Stimulated activated CD4-positive, alpha-beta T cell treated with anti-CD3 and anti-CD28 coated beads, Interleukin-4, amount 100 ng/mL, for 48 hours (primary cell): ENCODE data around the gene ZNF629.
A peak's percentile ranks its signal among the peaks of the same experiment; 100 is the strongest.

Experiments
- DNase-seq, 2 donors: peaks; one replicate each; pipeline ENCODE4 v3.0.0-alpha.2; 2020; ENCODE audit warnings: low read depth in 2 of 2

ZNF629 gene

DNA sequence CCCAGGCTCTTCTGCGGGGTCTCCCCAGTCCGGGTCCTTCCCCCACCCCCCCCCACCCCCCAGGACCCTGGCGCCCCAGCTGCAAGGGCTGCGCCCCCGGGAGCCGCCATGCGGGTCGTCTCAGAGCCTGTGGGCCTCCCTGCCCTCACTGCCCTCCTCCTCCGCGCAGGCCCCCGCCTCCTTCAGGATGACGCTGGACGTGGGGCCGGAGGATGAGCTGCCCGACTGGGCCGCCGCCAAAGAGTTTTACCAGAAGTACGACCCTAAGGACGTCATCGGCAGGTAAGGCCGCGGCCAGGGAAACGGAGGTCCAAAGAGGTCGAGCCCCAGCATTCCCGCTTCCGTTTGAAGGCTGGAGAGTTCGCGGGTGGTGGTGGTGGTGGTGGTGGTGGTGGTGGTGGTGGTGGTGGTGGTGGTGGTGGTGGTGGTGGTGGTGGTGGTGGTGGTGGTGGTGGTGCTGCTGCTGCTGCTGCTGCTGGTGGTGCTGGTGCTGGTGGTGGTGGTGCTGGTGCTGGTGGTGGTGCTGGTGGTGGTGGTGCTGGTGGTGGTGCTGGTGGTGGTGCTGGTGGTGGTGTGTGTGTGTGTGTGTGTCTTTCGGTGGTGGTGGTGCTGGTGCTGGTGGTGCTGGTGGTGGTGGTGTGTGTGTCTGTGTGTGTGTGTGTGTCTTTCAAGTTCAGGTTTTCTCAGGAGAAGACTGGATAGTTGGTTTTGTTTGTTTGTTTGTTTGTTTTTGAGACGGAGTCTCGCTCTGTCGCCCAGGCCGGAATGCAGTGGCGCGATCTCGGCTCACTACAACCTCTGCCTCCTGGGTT is 38.2 kb downstream of the ZNF629 start:
- peak in 1 of 2 donors; percentile 4 for DNase-seq

DNA sequence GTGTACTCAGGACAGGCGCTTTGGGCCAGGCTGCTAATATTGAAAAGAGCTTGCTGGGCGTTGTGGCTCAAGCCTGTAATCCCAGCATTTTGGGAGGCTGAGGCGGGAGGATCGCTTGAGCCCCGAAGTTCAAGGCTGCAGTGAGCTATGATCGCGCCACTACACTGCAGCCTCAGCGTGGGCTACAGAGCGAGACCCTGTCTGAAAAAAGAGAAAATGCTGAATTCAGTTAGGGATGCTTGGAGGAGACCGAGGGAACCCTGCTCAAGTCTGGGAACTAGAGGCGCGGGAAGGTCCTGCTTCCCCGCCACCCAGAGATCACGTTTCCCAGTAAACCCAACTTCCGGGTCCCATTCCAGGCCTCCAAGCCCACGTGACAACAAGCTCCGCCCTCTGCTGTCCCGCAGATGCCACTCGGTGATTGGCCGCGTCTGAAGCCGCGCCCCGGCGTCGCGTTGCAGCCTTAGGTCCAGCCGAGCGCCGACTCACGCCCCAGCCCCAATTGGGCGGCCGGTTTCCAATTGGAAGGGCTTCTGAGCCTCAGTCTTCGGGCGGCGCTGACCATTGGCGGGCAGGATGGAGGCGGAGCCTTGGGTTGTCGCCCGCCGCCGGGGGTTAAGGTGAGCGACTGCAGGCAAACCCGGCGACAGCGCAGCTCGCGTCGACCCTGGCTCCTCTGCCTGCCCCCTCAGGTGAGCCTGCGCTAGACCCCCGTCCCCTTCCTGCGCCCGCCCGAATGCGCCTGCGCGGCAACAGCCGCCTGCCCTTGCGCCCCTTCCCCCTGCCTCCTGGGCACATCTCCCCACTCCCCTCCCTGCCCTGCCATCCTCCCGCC is 39.0 kb downstream of the ZNF629 start, which contains the start of gene PHKG2:
PHKG2 (plus strand) TSS at position 627 of the 835 bp plus-strand sequence. CDS start 396 bp downstream, outside the sequence.
- peak; percentile 95 to 98 for DNase-seq

DNA sequence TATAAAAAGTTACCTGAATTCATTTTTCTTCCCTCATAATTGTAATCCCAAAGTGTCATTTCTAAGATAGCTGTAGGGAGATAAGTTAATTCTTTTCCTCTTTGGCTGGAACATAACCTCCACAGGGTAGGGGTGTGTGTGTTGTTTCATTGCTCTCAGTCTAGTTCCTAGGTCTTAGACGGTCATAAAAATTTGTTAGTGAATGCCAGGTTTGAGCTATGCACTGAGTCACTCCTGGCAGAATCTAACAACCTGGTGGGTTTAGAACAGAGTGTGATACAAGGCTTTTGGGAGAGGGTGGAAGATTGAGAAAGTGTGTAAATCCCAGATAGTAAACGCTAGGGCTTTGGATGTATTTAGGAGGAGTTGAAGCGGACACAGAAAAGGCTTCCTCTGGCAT is 39.7 kb downstream of the ZNF629 start:
- DNase-seq = no peak

DNA sequence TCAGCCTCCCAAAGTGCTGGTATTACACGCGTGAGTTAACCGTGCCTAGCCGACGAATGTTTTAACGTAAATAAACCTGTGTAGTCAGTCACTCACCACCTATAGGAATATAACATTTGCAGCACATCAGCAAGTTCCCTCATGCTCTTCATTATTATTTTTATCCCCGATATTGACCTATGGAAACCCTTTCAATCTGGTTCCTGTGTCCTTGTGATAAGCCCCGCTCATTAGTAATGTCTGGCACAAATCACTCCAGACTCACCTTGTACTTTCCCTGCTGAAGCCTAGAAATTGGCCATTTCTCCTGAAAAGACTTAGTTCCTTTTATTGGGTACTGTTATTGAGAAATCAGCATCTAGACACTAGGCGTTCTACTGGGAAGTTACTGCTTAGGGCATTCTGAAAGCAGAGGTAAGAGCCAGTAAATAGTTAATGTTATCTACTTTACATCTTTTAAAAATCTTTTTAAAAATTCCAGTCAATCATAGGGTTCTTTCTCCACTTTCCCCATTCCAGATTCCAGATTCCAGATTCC is 40.3 kb downstream of the ZNF629 start:
- no peak for DNase-seq

DNA sequence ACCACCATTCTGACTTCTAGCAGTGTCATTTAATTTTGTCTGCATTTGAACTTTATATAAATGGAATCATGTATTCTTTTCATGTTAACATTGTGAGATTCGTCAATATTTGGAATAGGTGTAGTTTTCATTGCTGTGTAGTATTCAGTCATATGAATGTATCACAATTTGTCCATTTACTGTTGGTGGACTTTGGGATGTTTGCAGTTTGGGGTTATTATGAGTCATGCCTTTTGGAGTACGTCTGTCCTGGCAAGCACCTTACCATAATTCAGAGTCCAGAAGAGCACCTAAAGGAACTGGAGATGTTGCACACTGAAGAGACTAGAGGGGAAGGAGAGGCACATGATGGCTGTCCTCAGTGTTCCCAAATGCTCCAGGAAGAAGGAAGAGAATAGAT is 41.9 kb downstream of the ZNF629 start:
- no peak for DNase-seq

DNA sequence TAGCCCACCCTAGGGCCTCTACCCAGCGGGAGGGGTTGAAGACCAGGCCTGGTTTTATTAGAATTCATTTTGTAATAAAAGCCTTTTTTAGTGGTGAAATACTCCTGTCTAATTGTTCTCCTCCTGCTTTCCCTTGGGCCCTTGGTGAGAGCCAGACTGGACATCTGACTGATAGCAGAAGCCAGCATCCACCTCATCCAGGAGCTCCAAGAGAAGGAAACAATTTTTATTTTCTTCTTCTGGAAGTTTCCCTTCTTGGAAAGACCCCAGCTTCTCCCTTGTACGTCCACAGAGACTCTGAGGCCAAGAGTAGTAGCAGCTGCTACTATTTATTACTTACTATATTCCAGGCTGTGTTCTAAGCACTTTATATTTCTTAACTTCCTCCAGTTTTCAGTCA is 42.8 kb downstream of the ZNF629 start:
- no peak for DNase-seq

DNA sequence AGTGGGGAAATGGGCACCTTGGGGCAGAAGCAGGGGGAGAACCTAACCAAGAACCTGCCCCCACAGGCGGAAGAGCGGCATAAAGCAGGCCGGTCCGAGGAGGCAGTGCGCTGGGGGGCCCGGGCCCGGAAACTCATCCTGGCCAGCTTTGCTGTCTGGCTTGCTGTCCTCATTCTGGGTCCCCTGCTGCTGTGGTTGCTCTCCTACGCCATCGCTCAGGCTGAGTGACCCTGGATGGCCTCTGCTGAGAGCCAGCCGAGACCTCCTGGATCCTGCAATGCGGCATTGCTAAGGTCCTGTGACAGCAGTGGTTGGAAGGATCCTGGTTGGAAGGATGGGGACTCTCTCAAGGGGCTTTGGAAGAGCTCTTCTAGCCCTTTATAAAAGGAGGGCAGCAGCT is 43.3 kb downstream of the ZNF629 start:
- no peak for DNase-seq

DNA sequence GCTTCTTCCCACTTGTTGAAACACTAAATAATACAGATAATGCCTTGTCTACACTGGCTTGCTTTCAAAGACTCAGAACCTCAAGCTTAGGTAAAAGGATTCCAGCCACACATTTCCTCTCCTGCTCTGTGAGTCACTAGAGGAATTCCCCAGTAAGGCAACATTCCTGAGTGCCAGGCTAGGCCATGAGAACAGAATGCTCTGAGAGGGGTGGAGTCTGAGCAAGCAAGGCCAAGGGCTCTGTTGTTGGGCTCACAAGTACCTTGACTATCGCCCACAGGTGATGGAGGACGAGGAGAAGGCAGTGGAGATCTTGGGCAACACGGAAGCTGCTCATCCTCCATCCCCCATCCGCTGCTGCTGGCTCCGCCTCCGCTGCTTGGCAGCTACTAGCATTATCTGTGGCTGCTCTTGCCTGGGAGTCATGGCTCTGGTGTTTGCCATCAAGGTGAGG is 45.5 kb downstream of the ZNF629 start:
- no peak for DNase-seq

DNA sequence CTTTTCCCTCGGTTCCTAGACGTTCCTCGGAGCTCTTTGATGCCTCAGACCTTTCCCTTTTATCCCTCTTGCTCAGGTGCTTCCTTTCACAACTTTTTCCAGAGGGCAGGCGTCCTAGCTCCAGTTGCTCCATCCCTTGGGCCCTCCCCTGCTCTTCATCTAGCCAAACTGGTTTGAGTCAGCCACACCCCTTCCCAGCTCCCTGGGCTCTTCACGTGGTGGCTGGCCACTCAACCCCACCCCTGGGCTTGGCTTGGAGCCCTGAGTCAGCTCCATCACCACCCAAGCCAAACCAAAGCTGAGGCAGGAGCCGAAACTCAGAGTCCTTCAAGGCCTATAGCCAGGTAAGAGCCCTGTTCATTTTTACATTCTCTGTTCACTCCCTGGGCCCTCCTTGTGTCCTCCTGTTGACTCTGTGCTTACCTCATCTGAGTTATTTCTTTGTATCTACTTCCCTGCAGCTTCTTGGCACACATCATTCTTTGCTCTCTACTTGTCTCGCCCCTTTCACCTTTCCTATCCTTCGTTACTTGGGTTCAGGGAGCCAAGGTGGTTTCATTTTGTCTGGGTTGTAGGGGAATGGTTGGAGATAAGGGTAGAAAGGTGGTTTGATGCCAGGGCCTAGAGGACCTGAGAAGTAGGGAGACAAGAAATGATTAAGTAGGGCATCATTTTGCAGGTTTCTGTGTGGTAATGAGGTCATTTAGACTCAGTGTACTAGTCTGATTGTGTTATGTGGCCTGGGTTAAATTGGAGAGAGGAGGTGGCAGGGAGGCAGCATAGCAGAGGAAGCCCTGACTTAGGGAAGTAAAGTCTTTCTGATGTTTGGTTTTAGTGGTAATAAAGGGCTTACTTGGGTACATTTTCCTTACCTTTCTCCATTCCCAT is 46.4 kb downstream of the ZNF629 start:
- peak in 1 of 2 donors; percentile 7 for DNase-seq

DNA sequence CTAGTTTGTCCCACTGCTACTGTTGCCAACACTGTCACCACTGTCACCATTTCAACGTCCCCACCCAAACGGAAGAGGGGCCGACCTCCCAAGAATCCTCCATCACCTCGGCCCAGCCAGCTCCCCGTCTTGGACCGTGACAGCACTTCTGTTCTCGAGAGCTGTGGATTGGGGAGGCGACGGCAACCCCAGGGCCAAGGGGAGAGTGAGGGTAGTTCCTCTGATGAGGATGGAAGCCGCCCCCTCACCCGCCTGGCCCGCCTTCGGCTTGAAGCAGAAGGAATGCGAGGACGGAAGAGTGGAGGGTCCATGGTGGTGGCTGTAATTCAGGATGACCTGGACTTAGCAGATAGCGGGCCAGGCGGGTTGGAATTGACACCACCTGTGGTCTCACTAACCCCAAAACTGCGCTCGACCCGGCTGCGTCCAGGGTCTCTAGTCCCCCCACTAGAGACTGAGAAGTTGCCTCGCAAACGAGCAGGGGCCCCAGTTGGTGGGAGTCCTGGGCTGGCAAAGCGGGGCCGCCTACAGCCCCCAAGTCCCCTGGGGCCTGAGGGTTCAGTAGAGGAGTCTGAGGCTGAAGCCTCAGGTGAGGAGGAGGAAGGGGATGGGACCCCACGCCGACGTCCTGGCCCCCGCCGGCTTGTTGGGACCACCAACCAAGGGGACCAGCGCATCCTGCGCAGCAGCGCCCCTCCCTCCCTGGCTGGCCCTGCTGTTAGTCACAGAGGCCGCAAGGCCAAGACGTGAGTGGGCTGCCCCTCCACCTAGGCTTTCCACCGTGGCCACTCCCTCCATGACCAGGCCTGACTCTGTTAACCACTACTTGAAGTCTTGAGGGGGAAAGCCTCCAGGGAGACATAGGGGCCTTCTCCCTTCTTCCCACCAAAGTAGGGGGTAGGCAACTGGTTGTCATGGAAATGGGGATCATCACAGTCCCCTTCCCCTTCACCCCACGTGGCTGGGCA is 47.7 kb downstream of the ZNF629 start:
- DNase-seq = no peak

DNA sequence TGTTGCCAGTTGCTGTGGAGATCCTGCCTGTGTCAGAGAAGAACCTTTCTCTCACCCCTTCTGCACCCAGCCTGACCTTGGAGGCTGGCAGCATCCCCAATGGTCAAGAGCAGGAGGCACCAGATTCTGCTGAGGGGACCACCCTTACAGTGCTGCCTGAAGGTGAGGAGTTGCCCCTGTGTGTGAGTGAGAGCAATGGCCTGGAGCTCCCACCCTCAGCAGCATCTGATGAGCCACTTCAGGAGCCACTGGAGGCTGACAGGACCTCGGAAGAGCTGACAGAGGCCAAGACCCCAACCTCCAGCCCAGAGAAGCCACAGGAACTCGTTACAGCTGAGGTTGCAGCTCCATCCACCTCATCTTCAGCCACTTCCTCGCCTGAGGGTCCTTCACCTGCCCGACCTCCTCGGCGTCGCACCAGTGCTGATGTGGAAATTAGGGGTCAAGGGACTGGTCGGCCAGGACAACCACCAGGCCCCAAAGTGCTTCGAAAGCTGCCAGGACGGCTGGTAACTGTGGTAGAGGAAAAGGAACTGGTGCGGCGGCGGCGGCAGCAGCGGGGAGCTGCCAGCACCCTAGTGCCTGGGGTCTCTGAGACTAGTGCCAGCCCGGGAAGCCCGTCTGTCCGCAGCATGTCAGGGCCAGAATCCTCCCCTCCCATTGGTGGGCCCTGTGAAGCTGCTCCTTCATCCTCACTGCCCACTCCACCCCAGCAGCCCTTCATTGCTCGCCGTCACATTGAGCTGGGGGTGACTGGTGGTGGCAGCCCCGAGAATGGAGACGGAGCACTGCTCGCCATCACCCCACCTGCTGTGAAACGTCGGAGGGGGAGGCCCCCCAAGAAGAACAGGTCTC is 49.0 kb downstream of the ZNF629 start:
- DNase-seq = no peak

DNA sequence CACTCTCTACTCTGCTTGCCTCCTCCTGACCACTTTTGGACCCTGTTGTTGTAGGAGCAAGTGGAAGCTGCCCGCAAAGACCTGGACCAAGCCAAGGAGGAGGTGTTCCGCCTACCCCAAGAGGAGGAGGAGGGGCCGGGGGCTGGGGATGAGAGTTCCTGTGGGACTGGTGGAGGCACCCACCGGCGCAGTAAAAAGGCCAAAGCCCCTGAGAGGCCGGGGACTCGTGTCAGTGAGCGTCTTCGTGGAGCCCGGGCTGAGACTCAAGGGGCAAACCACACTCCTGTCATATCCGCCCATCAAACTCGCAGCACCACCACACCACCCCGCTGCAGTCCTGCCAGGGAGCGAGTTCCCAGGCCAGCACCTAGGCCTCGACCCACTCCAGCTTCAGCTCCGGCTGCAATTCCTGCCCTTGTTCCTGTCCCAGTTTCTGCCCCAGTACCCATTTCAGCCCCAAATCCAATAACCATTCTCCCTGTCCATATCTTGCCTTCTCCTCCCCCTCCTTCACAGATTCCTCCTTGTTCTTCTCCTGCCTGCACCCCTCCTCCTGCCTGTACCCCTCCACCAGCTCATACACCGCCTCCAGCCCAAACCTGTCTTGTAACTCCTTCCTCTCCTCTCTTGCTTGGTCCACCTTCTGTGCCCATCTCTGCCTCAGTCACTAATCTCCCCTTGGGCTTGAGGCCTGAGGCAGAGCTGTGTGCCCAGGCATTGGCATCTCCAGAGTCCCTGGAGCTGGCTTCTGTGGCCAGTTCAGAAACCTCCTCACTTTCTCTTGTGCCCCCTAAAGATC is 49.8 kb downstream of the ZNF629 start:
- no peak for DNase-seq

DNA sequence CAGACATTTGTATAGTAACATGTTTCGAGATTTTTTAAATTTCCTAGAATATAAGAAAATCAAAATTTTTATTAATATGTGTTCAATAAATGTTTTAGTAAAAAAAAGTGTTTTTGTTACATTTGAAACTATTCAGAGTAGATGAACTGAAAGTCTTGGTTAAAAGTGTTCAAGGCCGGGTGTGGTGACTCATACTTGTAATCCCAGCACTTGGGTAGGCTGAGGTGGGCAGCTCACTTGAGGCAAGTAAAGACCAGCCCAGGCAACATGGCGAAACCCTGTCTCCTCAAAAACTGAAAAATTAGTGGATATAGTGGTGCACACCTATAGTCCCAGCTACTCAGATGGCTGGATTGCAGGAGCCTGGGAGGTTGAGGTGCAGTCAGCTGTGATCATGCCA is 55.6 kb downstream of the ZNF629 start:
- DNase-seq = no peak

DNA sequence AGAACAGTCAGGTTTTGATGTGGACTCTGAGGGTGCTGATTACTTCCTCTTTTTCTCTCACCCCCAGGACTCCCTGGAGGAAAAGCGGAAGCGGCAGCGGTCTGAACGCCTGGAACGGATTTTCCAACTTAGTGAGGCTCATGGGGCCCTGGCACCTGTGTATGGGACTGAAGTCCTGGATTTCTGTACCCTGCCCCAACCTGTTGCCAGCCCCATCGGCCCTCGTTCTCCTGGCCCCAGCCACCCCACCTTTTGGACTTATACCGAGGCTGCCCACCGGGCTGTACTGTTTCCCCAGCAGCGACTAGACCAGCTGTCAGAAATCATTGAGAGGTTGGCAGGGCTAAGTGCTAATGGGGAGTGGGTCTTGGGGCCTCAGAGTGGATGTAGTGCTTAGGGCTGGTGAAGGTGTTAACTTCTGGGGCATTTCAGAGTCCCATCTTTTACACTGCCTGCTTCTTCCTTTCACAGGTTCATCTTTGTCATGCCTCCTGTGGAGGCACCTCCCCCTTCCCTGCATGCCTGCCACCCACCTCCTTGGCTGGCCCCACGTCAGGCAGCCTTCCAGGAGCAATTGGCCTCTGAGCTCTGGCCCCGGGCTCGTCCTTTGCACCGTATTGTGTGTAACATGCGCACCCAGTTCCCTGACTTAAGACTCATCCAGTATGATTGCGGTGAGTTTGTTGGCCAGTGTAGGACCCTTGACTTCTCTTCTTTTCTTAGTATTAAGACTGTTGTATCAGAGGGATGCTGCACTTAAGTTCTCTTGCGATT is 57.9 kb downstream of the ZNF629 start:
- DNase-seq = no peak
